H9 (cell line): ENCODE results near the gene CTNNA3. TPM values are rescaled to one million over a fixed set of nuclear protein-coding genes. Genes with fewer than 3 reads are reported as not detected.

Experiments
- DNase-seq: peaks from one replicate; pipeline ENCODE4 v3.0.0-alpha.2; 2017
- H2AFZ ChIP-seq: one replicate; pipeline ENCODE4 v1.6.1; 2013; ENCODE audit warnings: mild to moderate bottlenecking, low read length, control low read depth, moderate library complexity
- H2AK5ac ChIP-seq: 2 replicates; pipeline ENCODE4 v1.6.1; 2013; ENCODE audit warnings: low read length, control low read depth, mixed read lengths; ENCODE audit not compliant: insufficient read length
- H2BK120ac ChIP-seq: one replicate; pipeline ENCODE4 v1.6.1; 2013; ENCODE audit warnings: low read depth, mild to moderate bottlenecking, low read length, control low read depth, inconsistent platforms; ENCODE audit not compliant: poor library complexity, severe bottlenecking
- H2BK12ac ChIP-seq: 2 replicates; pipeline ENCODE4 v1.6.1; 2013; ENCODE audit warnings: low read length, control low read depth, mixed read lengths, low read depth; ENCODE audit not compliant: insufficient read length
- H2BK15ac ChIP-seq: 2 replicates; pipeline ENCODE4 v1.6.1; 2013; ENCODE audit warnings: low read depth, low read length, control low read depth
- H2BK20ac ChIP-seq: one replicate; pipeline ENCODE4 v1.6.1; 2013; ENCODE audit warnings: low read depth, mild to moderate bottlenecking, low read length, control low read depth, inconsistent platforms; ENCODE audit not compliant: poor library complexity, severe bottlenecking
- H2BK5ac ChIP-seq: 2 replicates; pipeline ENCODE4 v1.6.1; 2013; ENCODE audit warnings: low read length, control low read depth, mixed read lengths; ENCODE audit not compliant: insufficient read length
- H3K14ac ChIP-seq: 2 replicates; pipeline ENCODE4 v1.6.1; 2013; ENCODE audit warnings: low read length, control low read depth; ENCODE audit not compliant: insufficient read depth
- H3K18ac ChIP-seq: 2 replicates; pipeline ENCODE4 v1.6.1; 2013; ENCODE audit warnings: low read depth, mild to moderate bottlenecking, mixed read lengths, low read length, control low read depth; ENCODE audit not compliant: insufficient read length
- H3K23ac ChIP-seq: 2 replicates; pipeline ENCODE4 v1.6.1; 2013; ENCODE audit warnings: low read length, control low read depth, mixed read lengths, low read depth; ENCODE audit not compliant: insufficient read length
- H3K23me2 ChIP-seq: 2 replicates; pipeline ENCODE4 v1.6.1; 2013; ENCODE audit warnings: low read depth, mild to moderate bottlenecking, mixed read lengths, low read length, control low read depth; ENCODE audit not compliant: insufficient read length, poor library complexity, severe bottlenecking
- H3K27ac ChIP-seq: 2 replicates; pipeline ENCODE4 v1.5.1; 2013; ENCODE audit warnings: low read length, control low read depth, mixed read lengths, low read depth; ENCODE audit not compliant: insufficient read length
- H3K27me3 ChIP-seq: 2 replicates; pipeline ENCODE4 v1.6.1; 2013; ENCODE audit warnings: low read length, control low read depth, inconsistent platforms; ENCODE audit not compliant: insufficient read depth
- H3K4ac ChIP-seq: 2 replicates; pipeline ENCODE4 v1.6.1; 2013; ENCODE audit warnings: low read depth, mild to moderate bottlenecking, control low read depth, inconsistent platforms, low read length, moderate library complexity
- H3K4me1 ChIP-seq: 2 replicates; pipeline ENCODE4 v1.6.1; 2013; ENCODE audit warnings: low read length, control low read depth, inconsistent platforms; ENCODE audit not compliant: insufficient read depth
- H3K4me2 ChIP-seq: 2 replicates; pipeline ENCODE4 v1.6.1; 2013; ENCODE audit warnings: low read length, control low read depth, mixed read lengths; ENCODE audit not compliant: insufficient read length, insufficient read depth
- H3K56ac ChIP-seq: 2 replicates; pipeline ENCODE4 v1.6.1; 2013; ENCODE audit warnings: low read depth, mild to moderate bottlenecking, mixed read lengths, low read length, control low read depth; ENCODE audit not compliant: insufficient read length
- H3K79me1 ChIP-seq: 2 replicates; pipeline ENCODE4 v1.6.1; 2013; ENCODE audit warnings: low read depth, mild to moderate bottlenecking, moderate library complexity, low read length, control low read depth, inconsistent platforms; ENCODE audit not compliant: insufficient read depth, poor library complexity, severe bottlenecking
- H3K79me2 ChIP-seq: 2 replicates; pipeline ENCODE4 v1.6.1; 2013; ENCODE audit warnings: low read length, control low read depth, inconsistent platforms; ENCODE audit not compliant: insufficient read depth
- H3K9ac ChIP-seq: 2 replicates; pipeline ENCODE4 v1.6.1; 2013; ENCODE audit warnings: low read length, control low read depth, mixed read lengths; ENCODE audit not compliant: insufficient read length; ENCODE audit errors: extremely low read depth
- H3K9me3 ChIP-seq: one replicate; pipeline ENCODE4 v1.6.1; 2013; ENCODE audit warnings: low read depth, low read length, inconsistent platforms; ENCODE audit not compliant: control insufficient read depth
- H3T11ph ChIP-seq: one replicate; pipeline ENCODE4 v1.6.1; 2013; ENCODE audit warnings: mild to moderate bottlenecking, low read length, control low read depth, inconsistent platforms
- H4K20me1 ChIP-seq: one replicate; pipeline ENCODE4 v1.6.1; 2013; ENCODE audit not compliant: control insufficient read depth, insufficient read length, insufficient read depth
- H4K5ac ChIP-seq: 2 replicates; pipeline ENCODE4 v1.6.1; 2013; ENCODE audit warnings: low read depth, mild to moderate bottlenecking, mixed read lengths, low read length, control low read depth; ENCODE audit not compliant: insufficient read length
- H4K8ac ChIP-seq: replicated peaks from 2 replicates; pipeline ENCODE4 v1.6.1; 2013; ENCODE audit warnings: low read length, control low read depth, mixed read lengths, low read depth; ENCODE audit not compliant: insufficient read length
- H4K91ac ChIP-seq: 2 replicates; pipeline ENCODE4 v1.6.1; 2013; ENCODE audit warnings: low read depth, mild to moderate bottlenecking, moderate library complexity, mixed read lengths, low read length, control low read depth; ENCODE audit not compliant: insufficient read length
- H3K27ac Mint-ChIP-seq, 3 experiments: 2 replicates in 2 of 3; 3 replicates in 1 of 3; pipeline ENCODE4 v1.8.0; 2020 to 2021; ENCODE audit warnings: mixed read lengths in 3 of 3, mild to moderate bottlenecking in 1 of 3, moderate library complexity in 1 of 3
- H3K27me3 Mint-ChIP-seq: 2 replicates; pipeline ENCODE4 v1.8.0; 2021; ENCODE audit warnings: low read depth, mild to moderate bottlenecking, moderate library complexity, mixed read lengths
- H3K36me3 Mint-ChIP-seq, 3 experiments: 2 replicates in 2 of 3; 3 replicates in 1 of 3; pipeline ENCODE4 v1.8.0; 2020 to 2021; ENCODE audit warnings: low read depth in 3 of 3, mixed read lengths in 3 of 3; ENCODE audit not compliant: insufficient read depth in 1 of 3
- H3K4me1 Mint-ChIP-seq, 2 experiments: 2 replicates each; pipeline ENCODE4 v1.8.0; 2020; ENCODE audit warnings: mixed read lengths in 2 of 2
- H3K4me3 Mint-ChIP-seq, 2 experiments: 2 replicates in 1 of 2; 3 replicates in 1 of 2; pipeline ENCODE4 v1.8.0; 2020 to 2021; ENCODE audit warnings: mild to moderate bottlenecking in 2 of 2, mixed read lengths in 2 of 2, moderate library complexity in 1 of 2
- H3K9me3 Mint-ChIP-seq, 2 experiments: 2 replicates in 1 of 2; 3 replicates in 1 of 2; pipeline ENCODE4 v1.8.0; 2020; ENCODE audit warnings: mild to moderate bottlenecking in 2 of 2, mixed read lengths in 2 of 2, moderate library complexity in 1 of 2
- CTCF ChIP-seq: fragments of 200-600 bp; sonication (generic); conservative IDR thresholded peaks from 3 replicates; pipeline ENCODE4 v1.8.0; 2021; ENCODE audit warnings: antibody characterized with exemption, mild to moderate bottlenecking
- WGBS: extraction: QIAGEN DNeasy Blood & Tissue Kit; methylation state at CpG from one replicate; pipeline ENCODE4 v1.1.7; 2013; ENCODE audit warnings: missing lambda C conversion rate, low lambda C conversion rate, mixed read lengths; ENCODE audit not compliant: insufficient read length; ENCODE audit errors: extremely low coverage; 5-methylcytosine and 5-hydroxymethylcytosine counted together
- total RNA-seq: library from RNA; stranded (reverse); gene quantifications from 2 replicates; pipeline ENCODE4 v1.2.1, GENCODE V29; 2021

Gene CTNNA3
- total RNA-seq, 1 experiment from 2014 or later, result 3.3 TPM

GRCh38 chr10:67473850-67474633 is 222.0 kb downstream of the CTNNA3 start:
- Histone ChIP-seq H2BK120ac (no peak overlapping the region), H3K4me1 (no peaks in the 10 kb centered on the region), H3K4ac (no peak overlapping the region), H2AFZ (no peak overlapping the region), H3K9me3 (no peaks in the 10 kb centered on the region), H2BK20ac (no peak overlapping the region), H3K9ac (no peak overlapping the region), H3K14ac (no peak overlapping the region), H3K79me1 (no peaks in the 10 kb centered on the region), H3K23ac (no peak overlapping the region), H4K91ac (no peak overlapping the region), H3K4me2 (no peak overlapping the region), H4K20me1 (no peaks in the 10 kb centered on the region), H3K27ac (no peak overlapping the region), H2AK5ac (no peak overlapping the region), H2BK5ac (no peak overlapping the region), H3K23me2 (no peaks in the 10 kb centered on the region), H3T11ph (no peak overlapping the region), H2BK15ac (no peak overlapping the region), H4K5ac (no peak overlapping the region), H3K27me3 (no peaks in the 10 kb centered on the region), H3K18ac (no peak overlapping the region), H3K56ac (no peak overlapping the region), H2BK12ac (no peak overlapping the region), H3K79me2 (no peaks in the 10 kb centered on the region), H4K8ac (no peak overlapping the region)
- H3K27ac Mint-ChIP-seq, result no peak overlapping the region
- peaks cover 0 to 16% (median 2%) of the 10 kb centered on the region in 3 experiments; a peak in 2 of 7 replicates for H3K36me3 Mint-ChIP-seq
- no peak for TF ChIP-seq CTCF
- no peak overlapping the region for H3K4me3 Mint-ChIP-seq
- DNase-seq, result no peak
- H3K27me3 Mint-ChIP-seq, result no peaks in the 10 kb centered on the region
- H3K4me1 Mint-ChIP-seq, result peaks cover 3 to 6% of the 10 kb centered on the region in 2 experiments; a peak in 3 of 4 replicates
- WGBS, result no CpG with 5 or more reads among the region's 3 CpGs
- H3K9me3 Mint-ChIP-seq, result peaks cover 10 to 14% of the 10 kb centered on the region in 2 experiments; a peak in 4 of 5 replicates
